ENCODE results near the gene TTLL10.

Gene TTLL10

GRCh38 chr1:1238702-1239178 is 65.1 kb downstream of the TTLL10 start:
- DNase-seq = no peak

- DNase-seq = no peak
These were observed 65.5 kb downstream of the TTLL10 start for GRCh38 chr1:1239227-1239613.

- no peak for DNase-seq
These were observed 66.1 kb downstream of the TTLL10 start for GRCh38 chr1:1239614-1240347.

GRCh38 chr1:1240348-1240732 is 66.7 kb downstream of the TTLL10 start:
- DNase-seq = no peak

GRCh38 chr1:1240822-1241587 is 67.3 kb downstream of the TTLL10 start:
- DNase-seq = no peak

GRCh38 chr1:1241588-1242219 is 68.0 kb downstream of the TTLL10 start:
- DNase-seq = no peak

- no peak for DNase-seq
These were observed 69.0 kb downstream of the TTLL10 start for GRCh38 chr1:1242461-1243265.

- DNase-seq = no peak
These were observed 69.6 kb downstream of the TTLL10 start for GRCh38 chr1:1243266-1243660.

- no peak for DNase-seq
These were observed 70.1 kb downstream of the TTLL10 start for GRCh38 chr1:1243807-1244191.

- DNase-seq = no peak
These were observed 70.6 kb downstream of the TTLL10 start for GRCh38 chr1:1244192-1244811.

GRCh38 chr1:1245178-1245816 is 71.6 kb downstream of the TTLL10 start:
- DNase-seq = no peak

- DNase-seq = no peak
These were observed 72.3 kb downstream of the TTLL10 start for GRCh38 chr1:1245817-1246576.

GRCh38 chr1:1246577-1247340 is 73.1 kb downstream of the TTLL10 start, which contains the start of gene C1QTNF12:
TSS of gene C1QTNF12 (minus strand) at chr1:1246722. CDS start at chr1:1246690, 32 bp downstream.
- no peak for DNase-seq

GRCh38 chr1:1247341-1247913 is 73.7 kb downstream of the TTLL10 start:
- DNase-seq = no peak
